A673 (cell line): ENCODE data around the gene ZACN. TPM values are rescaled to one million over a fixed set of nuclear protein-coding genes. Genes with fewer than 3 reads are reported as not detected.

Experiments
- BruUV-seq: library from RNA; stranded (reverse); fragments of 400-500 nt; replicated peaks from 2 replicates; lab custom pipeline; 2021; lab: Mats Ljungman, UMichigan
- CTCF ChIA-PET: fragments of 300-600 bp; sonication (Branson Sonifier 250); formaldehyde crosslinking; loops from one replicate; lab custom pipeline; 2022; ENCODE audit warnings: antibody characterized with exemption; lab: Charles Lee
- POLR2A ChIA-PET: fragments of 300-600 bp; sonication (Branson Sonifier 250); formaldehyde crosslinking; loops from one replicate; lab custom pipeline; 2022; ENCODE audit warnings: antibody characterized with exemption; ENCODE audit not compliant: low non-redundant PET; lab: Charles Lee
- DNase-seq: peaks from one replicate; pipeline ENCODE4 v3.0.0-alpha.2; 2015; ENCODE audit warnings: low spot score
- H3K27ac ChIP-seq: fragments of 200-600 bp; sonication (generic); 2 replicates; pipeline ENCODE4 v1.5.1; 2016; ENCODE audit warnings: mixed run types, low read depth, mild to moderate bottlenecking, mixed read lengths, antibody characterized with exemption, low read length; ENCODE audit not compliant: poor library complexity, severe bottlenecking
- H3K27me3 ChIP-seq: fragments of 200-600 bp; sonication (generic); replicated peaks from 2 replicates; pipeline ENCODE4 v1.6.1; 2017; ENCODE audit warnings: mixed run types, low read depth, mild to moderate bottlenecking, mixed read lengths, antibody characterized with exemption, low read length; ENCODE audit not compliant: insufficient read depth, poor library complexity
- H3K36me3 ChIP-seq: fragments of 200-600 bp; sonication (generic); 2 replicates; pipeline ENCODE4 v1.6.1; 2016; ENCODE audit warnings: mixed run types, mild to moderate bottlenecking, mixed read lengths, antibody characterized with exemption, low read length; ENCODE audit not compliant: insufficient read depth, poor library complexity, severe bottlenecking
- H3K4me1 ChIP-seq: fragments of 200-600 bp; sonication (generic); 2 replicates; pipeline ENCODE4 v1.6.1; 2017; ENCODE audit warnings: mixed run types, mild to moderate bottlenecking, mixed read lengths, antibody characterized with exemption, low read length; ENCODE audit not compliant: insufficient read depth, poor library complexity, severe bottlenecking
- H3K4me3 ChIP-seq: fragments of 200-600 bp; sonication (generic); 2 replicates; pipeline ENCODE4 v1.5.1; 2016; ENCODE audit warnings: low read depth, mixed run types, mild to moderate bottlenecking, mixed read lengths, low read length; ENCODE audit not compliant: poor library complexity, severe bottlenecking
- H3K9me3 ChIP-seq: fragments of 200-600 bp; sonication (generic); 2 replicates; pipeline ENCODE4 v1.6.1; 2016; ENCODE audit warnings: mixed run types, low read depth, mild to moderate bottlenecking, mixed read lengths, antibody characterized with exemption, low read length; ENCODE audit not compliant: poor library complexity, severe bottlenecking
- CTCF ChIP-seq: fragments of 300-800, 200-600 bp; sonication (generic); conservative IDR thresholded peaks from 2 replicates; pipeline ENCODE4 v1.5.1; 2017; ENCODE audit warnings: low read depth, mild to moderate bottlenecking, antibody characterized with exemption, low read length, moderate library complexity, mixed read lengths
- EZH2 ChIP-seq: fragments of 200-600 bp; sonication (generic); IDR thresholded peaks from 2 replicates; pipeline ENCODE4 v1.6.1; 2017; ENCODE audit warnings: borderline replicate concordance, low read depth, mild to moderate bottlenecking, mixed read lengths, antibody characterized with exemption, low read length; ENCODE audit not compliant: poor library complexity, severe bottlenecking
- intact Hi-C: fragments of 100-400 bp; cut with micrococcal nuclease; formaldehyde crosslinking; loops from one replicate; pipeline ENCODE4 v1.10.0; 2022; ENCODE audit not compliant: unreplicated experiment
- total RNA-seq: library from RNA; stranded (reverse); gene quantifications from 2 replicates; pipeline ENCODE4 v1.2.3, GENCODE V29; 2021

ZACN gene
- total RNA-seq, 1 experiment from 2014 or later: not detected

GRCh38 chr17:76119409-76120371, 40.7 kb downstream of the ZACN start:
- intact Hi-C loops: no loop called here
- no peaks in the 10 kb centered on the region for H3K36me3 ChIP-seq
- no peak overlapping the region for H3K4me3 ChIP-seq
- H3K27me3 ChIP-seq: no peaks in the 10 kb centered on the region
- TF ChIP-seq CTCF (no peak), EZH2 (no peak)
- H3K4me1 ChIP-seq: no peaks in the 10 kb centered on the region
- no peak overlapping the region for H3K27ac ChIP-seq
- CTCF ChIA-PET: interaction anchor here (0.6 kb wide), 1 partner anchor 30 kb away, joined by 3 read pairs; no protein-coding TSS in a partner anchor
- BruUV-seq: no TSS peak
- POLR2A ChIA-PET: no interaction called here
- DNase-seq: no peak
- no peaks in the 10 kb centered on the region for H3K9me3 ChIP-seq

- no peaks in the 10 kb centered on the region for H3K4me1 ChIP-seq
- H3K9me3 ChIP-seq: no peaks in the 10 kb centered on the region
- intact Hi-C loops: loop anchor here (1.0 kb wide), 2 partner anchors 62 to 159 kb away; no protein-coding TSS in a partner anchor
- BruUV-seq: no TSS peak
- H3K27me3 ChIP-seq: no peaks in the 10 kb centered on the region
- H3K27ac ChIP-seq: no peak overlapping the region
- TF ChIP-seq CTCF: no peak
- no peak for TF ChIP-seq EZH2
- H3K36me3 ChIP-seq: no peaks in the 10 kb centered on the region
- DNase-seq: no peak
- CTCF ChIA-PET: interaction anchor here (0.7 to 1.3 kb wide), 4 partner anchors 51 to 159 kb away, joined by 4 to 36 read pairs (median 6); no protein-coding TSS in a partner anchor
- H3K4me3 ChIP-seq: no peak overlapping the region
- POLR2A ChIA-PET: no interaction called here
Measured at GRCh38 chr17:76120658-76121008, 41.7 kb downstream of the ZACN start.

- POLR2A ChIA-PET: no interaction called here
- intact Hi-C loops: loop anchor here (1.0 kb wide), 2 partner anchors 60 to 157 kb away; no protein-coding TSS in a partner anchor
- CTCF ChIA-PET: interaction anchor here (0.6 to 1.6 kb wide), 8 partner anchors 57 to 210 kb away, joined by 3 to 36 read pairs (median 5); no protein-coding TSS in a partner anchor
Measured at GRCh38 chr17:76121932-76122430, 43.0 kb downstream of the ZACN start.

More at GRCh38 chr17:76121932-76122430, 43.0 kb downstream of the ZACN start:
- Histone ChIP-seq H3K4me3 (no peak overlapping the region), H3K36me3 (no peaks in the 10 kb centered on the region), H3K4me1 (no peaks in the 10 kb centered on the region), H3K27me3 (no peaks in the 10 kb centered on the region), H3K9me3 (no peaks in the 10 kb centered on the region), H3K27ac (peak overlapping the region; percentile 61)
- no peak for DNase-seq
- TF ChIP-seq CTCF: no peak
- TF ChIP-seq EZH2: no peak
- no TSS peak for BruUV-seq
